HG02763 (cell line): ENCODE data around the gene TMEM60.
"Not testable (repeated sequence)": the region's sequence is repeated elsewhere in the genome, so short reads cannot be mapped to it uniquely, and the experiment has no call there.

ENCODE experiments used
- ATAC-seq: cut with Tn5 transposase; IDR thresholded peaks from one replicate; pipeline ENCODE4 v1.9.1; 2021; ENCODE audit warnings: mild to moderate bottlenecking, moderate library complexity; ENCODE audit not compliant: unreplicated experiment

Gene TMEM60

DNA sequence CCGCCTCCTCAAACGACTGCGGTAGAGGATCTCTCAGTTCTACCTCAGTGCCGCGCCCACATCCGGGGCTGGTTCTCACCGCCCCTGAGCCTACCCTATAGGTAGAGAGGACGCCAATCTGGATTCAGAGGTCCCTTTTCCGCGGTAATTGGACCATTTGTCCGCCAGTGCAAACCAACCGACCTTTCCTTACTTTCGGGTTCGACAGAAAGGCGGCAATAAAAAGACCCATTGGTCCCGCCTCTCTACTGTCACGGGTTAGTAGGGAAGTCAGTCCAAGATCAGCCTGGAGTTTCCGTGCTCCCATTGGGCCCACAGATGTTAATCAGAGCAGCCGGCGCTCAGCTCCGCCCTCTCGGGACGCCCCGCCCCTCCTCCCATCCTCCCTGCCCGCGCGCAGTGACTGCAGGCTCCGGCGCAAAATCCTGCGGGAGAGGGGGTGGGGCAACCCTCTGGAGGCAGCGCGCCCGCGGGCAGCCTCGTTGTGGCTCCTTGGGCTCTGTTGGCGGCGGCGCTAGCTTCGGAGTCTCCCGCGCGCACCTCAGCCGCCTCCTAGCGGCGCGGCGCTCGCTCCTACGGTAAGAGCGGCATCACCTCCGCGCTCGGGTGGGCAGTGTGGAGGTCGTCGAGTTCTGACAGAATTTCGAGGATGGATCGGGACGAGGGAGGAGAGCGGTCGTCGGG, at the start of gene TMEM60, which contains the start of gene PHTF2:
Gene TMEM60, minus strand, starts transcription at position 41 of the 684 bp plus-strand sequence. CDS start 4,061 bp downstream, outside the sequence.
Gene PHTF2, plus strand, starts transcription at position 380 of the 684 bp plus-strand sequence.
- peak; percentile 89 for ATAC-seq

DNA sequence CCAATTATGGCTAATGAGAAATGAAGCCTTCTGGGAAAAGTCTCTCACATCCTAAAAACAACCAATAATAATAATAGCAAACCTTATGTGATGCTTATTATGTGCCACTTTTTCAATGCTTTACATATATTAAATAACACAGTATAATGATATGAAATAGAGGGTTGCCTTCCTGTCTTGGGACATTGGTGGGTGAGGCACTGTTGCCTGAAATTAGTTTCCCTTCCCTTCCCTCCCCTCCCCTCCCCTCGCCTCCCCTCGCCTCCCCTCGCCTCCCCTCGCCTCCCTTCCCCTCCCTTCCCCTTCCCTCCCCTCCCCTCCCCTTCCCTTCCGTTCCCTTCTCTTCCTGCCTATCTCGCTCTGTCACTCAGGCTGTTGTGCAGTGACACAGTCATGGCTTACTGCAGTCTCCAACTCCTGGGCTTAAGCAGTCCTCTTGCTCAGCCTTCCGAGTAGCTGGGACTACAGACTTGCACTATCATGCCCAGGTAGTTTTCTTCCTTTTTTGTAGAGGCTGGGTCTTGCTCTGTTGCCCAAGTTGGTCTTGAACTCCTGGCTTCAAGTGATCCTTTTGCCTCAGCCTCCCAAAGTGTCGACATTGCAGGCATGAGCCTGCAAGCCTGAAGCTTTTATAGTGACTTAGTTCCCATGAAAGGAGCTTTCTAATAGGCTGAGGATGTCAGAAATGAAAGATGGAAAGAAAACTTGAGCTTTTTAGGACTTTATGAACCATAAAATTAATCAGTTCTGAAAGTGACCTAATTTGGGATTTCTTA, 48.3 kb upstream of the TMEM60 start:
- ATAC-seq: no peak

- no peak for ATAC-seq
Measured at GRCh38 chr7:77843194-77843593, 45.0 kb upstream of the TMEM60 start.

DNA sequence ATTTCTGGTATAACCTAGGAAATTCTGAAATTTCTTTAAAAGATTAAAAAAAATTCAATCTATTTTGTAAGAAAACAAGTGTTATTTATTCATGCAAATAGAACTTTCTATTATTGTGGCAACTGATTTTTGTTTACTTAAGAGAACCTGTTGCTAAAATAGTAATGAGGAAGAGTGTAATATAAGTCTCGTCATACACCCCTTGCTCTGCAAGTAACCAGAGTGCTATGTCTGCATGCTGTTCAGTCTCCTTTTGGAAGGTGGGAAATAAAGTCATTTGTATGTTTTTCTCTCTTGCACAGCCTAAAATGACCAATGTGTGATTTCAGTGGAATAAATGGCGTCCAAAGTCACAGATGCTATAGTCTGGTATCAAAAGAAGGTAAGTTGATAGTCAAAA, 41.7 kb upstream of the TMEM60 start:
- no peak for ATAC-seq

DNA sequence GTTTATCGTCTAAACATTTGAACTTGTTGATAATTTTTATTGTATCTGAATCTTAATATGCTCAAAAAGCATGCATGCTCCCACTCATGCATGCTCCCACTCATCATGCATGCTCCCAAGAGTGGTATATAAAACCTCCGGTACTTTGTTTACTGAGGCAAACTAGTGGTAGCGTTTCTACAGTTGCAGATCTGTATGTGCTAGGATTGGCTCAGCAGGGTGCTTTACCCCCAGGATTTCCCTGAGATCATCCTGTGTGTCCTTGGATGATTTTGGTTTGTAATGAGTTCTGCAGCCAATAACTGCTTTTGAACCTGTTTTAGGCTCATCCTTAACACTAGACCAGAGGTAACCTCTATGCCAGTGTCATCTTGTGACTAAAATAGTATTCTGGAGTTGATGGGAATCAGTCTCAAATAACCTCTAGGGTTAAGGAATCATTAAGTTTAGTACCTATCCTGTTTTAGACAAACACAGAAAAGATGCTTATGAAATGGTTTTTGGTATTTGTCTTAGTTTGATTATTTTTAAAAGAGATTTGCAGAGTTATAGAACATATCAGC, 40.8 kb upstream of the TMEM60 start:
- ATAC-seq: no peak

DNA sequence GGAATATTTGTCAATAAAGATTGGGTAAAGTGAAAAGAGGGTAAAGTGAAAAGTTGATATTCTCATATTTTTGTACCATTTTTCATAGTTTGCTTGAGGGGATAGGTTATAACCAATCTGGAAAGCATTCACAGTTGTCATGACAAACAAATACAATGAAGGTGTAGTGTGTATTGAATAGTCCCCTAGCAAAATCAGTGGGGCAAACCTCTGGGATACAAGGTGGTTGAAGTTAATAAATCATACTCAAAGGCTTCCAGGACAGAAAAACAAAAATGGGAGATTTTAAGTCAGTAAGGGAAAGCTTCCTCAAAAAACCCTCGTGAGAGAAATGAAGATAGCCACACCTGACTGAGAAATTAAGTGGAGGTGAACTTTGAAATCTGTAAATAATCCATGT, 39.7 kb upstream of the TMEM60 start:
- no peak for ATAC-seq

GRCh38 chr7:77837275-77837674, 39.0 kb upstream of the TMEM60 start:
- no peak for ATAC-seq

GRCh38 chr7:77836425-77836824, 38.2 kb upstream of the TMEM60 start:
- not testable (repeated sequence) for ATAC-seq

DNA sequence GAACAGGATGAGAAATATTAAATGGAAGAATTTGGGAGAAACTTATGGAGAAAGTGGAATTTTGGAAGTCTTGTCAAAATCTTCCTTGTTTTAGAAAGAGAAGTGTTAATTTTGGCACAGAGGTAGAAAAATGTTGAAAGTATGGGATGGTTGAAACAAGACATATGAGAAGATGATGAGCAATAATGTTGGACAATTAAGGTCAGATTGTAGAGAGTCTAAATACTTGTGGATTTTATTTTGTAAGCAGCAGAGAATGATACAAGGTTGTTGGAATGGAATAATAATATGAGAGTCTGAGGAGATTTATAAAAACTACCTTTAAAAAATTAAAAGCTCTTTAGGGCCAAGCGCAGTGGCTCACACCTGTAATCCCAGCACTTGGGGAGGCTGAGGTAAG, 34.9 kb upstream of the TMEM60 start:
- ATAC-seq: no peak

DNA sequence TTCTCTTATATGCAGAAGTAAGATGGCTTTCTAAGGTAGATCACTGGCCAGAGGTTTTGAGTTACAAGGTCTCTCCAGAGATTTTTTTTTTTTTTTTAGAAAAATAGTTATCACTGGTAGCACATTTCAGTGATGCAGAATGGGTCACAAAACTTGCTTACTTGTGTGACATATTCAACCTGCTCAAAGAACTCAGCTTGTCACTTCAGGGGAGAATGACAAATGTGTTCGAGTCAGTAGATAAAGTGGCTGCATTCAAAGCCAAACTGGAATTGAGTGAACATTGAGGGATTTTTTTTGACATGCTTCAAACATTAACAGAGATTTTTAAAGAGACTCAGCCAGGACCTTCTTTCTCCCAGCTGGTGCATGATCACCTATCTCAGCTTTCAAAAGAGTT, 33.7 kb upstream of the TMEM60 start:
- no peak for ATAC-seq

DNA sequence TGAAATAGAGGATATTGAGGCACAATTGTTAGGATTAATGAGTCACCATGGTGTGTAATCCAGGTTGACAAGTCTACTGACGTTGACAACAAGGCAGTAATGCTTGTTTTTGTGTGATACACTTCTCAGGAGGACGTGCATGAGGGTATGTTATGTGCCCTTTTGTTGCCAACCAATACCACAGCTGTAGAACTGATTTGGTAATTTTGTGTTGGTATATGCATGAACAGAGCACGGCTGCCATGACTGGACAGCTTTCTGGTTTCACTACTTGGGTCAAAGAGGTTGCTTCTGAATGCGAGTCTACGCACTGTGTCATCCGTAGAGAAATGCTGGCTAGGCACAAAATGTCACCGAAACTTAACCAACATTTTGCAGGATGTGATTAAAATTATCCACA, 33.2 kb upstream of the TMEM60 start:
- ATAC-seq: no peak

GRCh38 chr7:77830649-77831355, 32.6 kb upstream of the TMEM60 start:
- ATAC-seq: no peak

GRCh38 chr7:77827999-77828398, 29.8 kb upstream of the TMEM60 start:
- no peak for ATAC-seq

GRCh38 chr7:77826300-77826699, 28.1 kb upstream of the TMEM60 start:
- no peak for ATAC-seq

DNA sequence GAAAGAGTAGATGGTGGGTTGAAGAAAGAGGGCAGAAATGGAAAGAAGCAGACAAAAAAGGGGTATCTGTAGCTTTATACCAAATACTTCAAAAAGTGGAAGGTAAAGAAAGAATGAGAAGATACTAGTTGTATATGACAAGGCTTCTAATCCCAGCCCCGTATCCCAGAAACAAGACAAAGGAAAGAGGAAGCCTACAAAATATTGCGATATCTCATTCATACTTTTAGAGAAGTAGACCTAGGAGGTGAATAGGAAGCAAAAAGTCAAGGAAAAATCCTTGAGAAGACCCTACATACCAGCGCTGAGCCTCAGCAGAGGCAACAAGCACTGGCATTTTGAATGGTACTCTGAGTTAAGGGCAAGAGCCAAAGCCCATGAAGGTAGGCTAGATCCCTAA, 26.9 kb upstream of the TMEM60 start:
- no peak for ATAC-seq

- no peak for ATAC-seq
Measured at GRCh38 chr7:77824636-77825035, 26.4 kb upstream of the TMEM60 start.

DNA sequence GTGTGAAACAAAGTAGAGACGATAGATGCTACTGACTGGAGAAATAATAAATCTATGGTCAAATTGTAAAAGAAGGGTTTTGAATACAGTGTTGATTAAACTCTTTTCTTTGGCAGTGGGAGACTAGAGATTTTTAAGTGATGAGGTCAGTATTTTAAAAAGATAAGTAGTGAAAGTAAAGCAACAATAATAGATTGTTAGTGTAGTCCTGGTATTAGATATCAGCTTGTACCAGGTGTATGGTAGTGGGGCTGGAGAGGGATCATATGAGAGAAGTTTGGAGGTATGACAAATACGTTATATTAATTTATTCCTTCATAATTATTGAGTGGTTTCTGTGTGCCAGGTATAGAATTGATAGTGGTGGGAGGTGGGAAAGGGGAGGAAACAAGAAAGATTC, 25.6 kb upstream of the TMEM60 start:
- ATAC-seq: no peak

DNA sequence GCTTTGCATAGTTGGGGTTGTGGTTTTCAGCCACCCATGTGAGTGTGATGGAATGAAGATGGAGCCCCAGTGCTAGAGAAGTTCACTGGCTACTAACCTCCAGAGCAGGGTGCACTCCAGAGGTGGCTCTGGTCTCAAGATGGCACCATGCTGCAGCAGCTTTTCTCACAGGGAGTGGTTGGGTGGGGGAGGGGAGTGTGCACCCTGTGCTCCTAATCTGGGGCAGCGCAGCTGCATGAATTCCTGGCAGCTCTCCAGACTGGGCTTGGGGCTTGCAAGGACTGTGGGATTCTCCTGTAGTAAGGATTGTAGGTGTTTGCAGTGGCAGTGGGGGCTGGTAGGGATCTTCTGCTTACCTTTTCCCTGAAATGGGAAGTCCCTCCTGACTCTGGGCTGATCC, 24.0 kb upstream of the TMEM60 start:
- ATAC-seq: no peak

DNA sequence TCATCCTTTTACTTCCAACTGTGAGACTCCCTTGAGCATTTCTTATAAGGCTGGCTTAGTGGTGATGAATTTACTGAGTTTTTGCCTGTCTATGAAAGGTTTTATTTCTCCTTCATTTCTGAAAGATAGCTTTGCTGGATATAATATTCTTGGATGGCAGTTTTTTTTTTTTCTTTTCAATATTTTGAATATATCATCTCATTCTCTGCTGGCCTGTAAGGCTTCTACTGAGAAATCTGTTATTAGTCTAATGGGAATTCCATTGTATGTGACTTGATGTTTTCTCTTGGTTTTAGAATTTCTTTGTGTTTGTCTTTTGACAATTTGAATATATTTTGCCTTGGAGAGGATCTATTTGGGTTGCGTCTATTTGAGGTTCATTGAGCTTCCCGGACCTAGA, 22.7 kb upstream of the TMEM60 start:
- no peak for ATAC-seq

DNA sequence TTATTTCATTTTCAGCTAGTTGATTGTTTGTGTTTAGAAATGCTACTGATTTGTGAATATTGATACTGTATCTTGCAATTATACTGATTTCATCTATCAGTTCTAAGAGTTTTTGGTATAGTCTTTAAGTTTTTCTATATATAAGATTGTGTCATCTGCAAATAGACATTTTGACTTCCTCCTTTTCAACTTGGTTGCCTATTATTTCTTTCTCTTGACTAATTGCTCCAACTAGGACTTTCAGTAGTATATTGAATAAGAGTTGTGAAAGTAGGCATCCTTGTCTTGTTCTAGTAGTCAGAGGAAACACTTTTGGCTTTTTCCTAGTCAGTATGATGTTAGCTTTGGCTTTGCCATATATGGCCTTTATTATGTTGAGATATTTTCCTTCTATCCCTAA, 20.8 kb upstream of the TMEM60 start:
- ATAC-seq: no peak

GRCh38 chr7:77813180-77813579, 14.9 kb upstream of the TMEM60 start:
- ATAC-seq: no peak
